GM10248 (cell line): ENCODE data around the gene NFE2L3.

Experiments used
- CTCF ChIA-PET: fragments of 300-600 bp; sonication (Branson Sonifier 250); formaldehyde crosslinking; extraction: SDS; loops from one replicate; lab custom pipeline; 2021; ENCODE audit warnings: antibody characterized with exemption; lab: Yijun Ruan, JAX
- POLR2A ChIA-PET: fragments of 350-650 bp; sonication (Branson Sonifier 250); formaldehyde crosslinking; extraction: SDS; loops from one replicate; lab custom pipeline; 2020; ENCODE audit warnings: antibody characterized with exemption; lab: Yijun Ruan, JAX
- DNase-seq: peaks from one replicate; pipeline ENCODE4 v3.0.0; 2012; ENCODE audit errors: extremely low spot score
- TF ChIP-seq, protein P1 (sequence below): IDR thresholded peaks from 2 replicates; pipeline ENCODE4 v1.5.1; 2012; ENCODE audit warnings: mild to moderate bottlenecking, low read depth; ENCODE audit errors: extremely low read depth, missing control alignments, control extremely low read depth

The NFE2L3 gene

DNA sequence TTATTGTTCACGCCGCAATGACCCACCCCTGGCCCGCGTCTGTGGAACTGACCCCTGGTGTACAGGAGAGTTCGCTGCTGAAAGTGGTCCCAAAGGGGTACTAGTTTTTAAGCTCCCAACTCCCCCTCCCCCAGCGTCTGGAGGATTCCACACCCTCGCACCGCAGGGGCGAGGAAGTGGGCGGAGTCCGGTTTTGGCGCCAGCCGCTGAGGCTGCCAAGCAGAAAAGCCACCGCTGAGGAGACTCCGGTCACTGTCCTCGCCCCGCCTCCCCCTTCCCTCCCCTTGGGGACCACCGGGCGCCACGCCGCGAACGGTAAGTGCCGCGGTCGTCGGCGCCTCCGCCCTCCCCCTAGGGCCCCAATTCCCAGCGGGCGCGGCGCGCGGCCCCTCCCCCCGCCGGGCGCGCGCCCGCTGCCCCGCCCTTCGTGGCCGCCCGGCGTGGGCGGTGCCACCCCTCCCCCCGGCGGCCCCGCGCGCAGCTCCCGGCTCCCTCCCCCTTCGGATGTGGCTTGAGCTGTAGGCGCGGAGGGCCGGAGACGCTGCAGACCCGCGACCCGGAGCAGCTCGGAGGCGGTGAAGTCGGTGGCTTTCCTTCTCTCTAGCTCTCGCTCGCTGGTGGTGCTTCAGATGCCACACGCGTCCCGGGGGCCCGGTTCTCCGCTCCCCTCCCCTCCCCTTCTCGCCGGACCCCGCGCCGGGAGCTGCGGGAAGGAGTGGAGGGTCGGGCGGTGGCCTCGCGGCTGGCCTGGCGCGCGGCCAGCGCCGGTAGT is 49.4 kb downstream of the NFE2L3 start, which contains the start of gene CBX3:
Gene CBX3 (plus strand): TSS at position 499 of the 772 bp plus-strand sequence. CDS start 1,254 bp downstream, outside the sequence.
- ChIA-PET CTCF (interaction anchor here (0.9 to 2.0 kb wide), 3 partner anchors 22 to 309 kb away, joined by 3 to 8 read pairs (median 3); no protein-coding TSS in a partner anchor), POLR2A (interaction anchor here (0.6 to 2.5 kb wide), 7 partner anchors 10 to 1077 kb away, joined by 3 to 9 read pairs (median 4); partner anchors contain the start of gene CYCS)
- TF ChIP-seq, protein P1, sequence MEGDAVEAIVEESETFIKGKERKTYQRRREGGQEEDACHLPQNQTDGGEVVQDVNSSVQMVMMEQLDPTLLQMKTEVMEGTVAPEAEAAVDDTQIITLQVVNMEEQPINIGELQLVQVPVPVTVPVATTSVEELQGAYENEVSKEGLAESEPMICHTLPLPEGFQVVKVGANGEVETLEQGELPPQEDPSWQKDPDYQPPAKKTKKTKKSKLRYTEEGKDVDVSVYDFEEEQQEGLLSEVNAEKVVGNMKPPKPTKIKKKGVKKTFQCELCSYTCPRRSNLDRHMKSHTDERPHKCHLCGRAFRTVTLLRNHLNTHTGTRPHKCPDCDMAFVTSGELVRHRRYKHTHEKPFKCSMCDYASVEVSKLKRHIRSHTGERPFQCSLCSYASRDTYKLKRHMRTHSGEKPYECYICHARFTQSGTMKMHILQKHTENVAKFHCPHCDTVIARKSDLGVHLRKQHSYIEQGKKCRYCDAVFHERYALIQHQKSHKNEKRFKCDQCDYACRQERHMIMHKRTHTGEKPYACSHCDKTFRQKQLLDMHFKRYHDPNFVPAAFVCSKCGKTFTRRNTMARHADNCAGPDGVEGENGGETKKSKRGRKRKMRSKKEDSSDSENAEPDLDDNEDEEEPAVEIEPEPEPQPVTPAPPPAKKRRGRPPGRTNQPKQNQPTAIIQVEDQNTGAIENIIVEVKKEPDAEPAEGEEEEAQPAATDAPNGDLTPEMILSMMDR = no peak
- peak; percentile 87 for DNase-seq

DNA sequence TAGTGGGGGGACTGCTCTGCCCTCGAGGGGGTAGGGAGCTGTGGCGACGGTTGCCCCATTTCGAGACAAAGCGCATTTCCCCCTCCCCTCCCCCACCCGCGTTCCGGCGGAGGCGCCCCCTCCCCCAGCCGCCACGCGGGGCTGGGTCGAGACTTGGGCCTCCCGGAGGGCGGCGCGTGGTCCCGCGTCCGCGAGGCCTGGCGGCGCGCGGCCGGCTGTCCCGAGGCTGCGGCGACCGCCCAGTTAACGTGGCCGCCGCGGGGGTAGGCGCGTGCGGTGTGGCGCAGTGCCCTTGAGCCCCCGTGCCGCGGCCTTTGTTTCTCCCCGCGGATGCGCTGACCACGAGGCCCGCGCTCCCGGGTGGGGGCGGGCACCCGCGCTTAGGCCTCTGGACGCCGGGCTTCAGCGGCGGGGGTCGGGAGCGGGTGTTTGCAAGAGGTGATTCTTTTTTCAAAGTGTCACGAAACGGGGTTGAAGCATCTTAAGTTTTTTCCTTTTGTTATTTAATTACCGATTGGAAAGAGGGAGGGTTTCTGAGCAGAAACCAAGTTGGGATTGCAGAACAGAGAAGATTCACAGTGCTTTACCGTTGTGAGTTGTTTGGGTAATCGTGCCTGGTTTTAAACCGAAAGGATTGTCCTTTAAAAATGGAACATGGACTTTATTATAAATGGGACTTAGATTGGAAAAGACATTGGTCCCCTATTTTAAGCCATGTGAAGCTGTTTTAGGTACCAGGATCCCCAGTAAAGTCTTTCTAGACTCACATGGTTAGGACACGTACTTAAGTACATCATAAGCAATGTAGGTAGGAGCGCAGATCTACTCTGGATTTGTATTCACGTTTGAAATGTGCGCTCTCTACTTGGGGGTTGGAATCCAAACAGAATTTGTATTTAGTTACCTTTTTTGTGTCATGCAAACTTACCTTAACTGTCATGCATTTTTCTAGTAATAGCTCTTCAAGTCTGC is 50.3 kb downstream of the NFE2L3 start:
- peak; percentile 49 for DNase-seq
- CTCF ChIA-PET = interaction anchor here (0.8 to 2.0 kb wide), 4 partner anchors 21 to 310 kb away, joined by 3 to 8 read pairs (median 3); no protein-coding TSS in a partner anchor

DNA sequence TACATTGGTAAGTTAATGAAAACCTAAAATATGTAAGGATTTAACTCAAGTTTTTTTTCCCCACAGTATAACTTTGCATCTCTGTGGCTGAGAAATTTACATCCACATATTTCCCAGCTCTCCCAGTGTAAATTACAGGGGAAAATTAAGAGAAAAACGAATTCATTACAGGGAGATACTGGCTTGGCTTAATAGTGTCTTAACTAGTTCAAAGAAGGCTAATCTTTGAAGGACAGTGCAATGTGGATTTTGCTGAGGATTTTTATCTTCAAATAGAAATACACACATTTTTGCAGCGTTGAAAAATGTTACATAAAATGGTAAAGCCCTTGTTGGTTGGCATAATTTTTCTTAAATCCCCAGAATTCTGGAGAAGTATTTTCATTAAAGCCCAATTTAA is 51.0 kb downstream of the NFE2L3 start:
- TF ChIP-seq, protein P1 = no peak
- CTCF ChIA-PET = interaction anchor here (0.8 to 2.0 kb wide), 2 partner anchors 92 to 310 kb away, joined by 3 to 8 read pairs; no protein-coding TSS in a partner anchor
- no peak for DNase-seq
- POLR2A ChIA-PET = no interaction called here

More for the DNA sequence above, 50.3 kb downstream of the NFE2L3 start:
- TF ChIP-seq, protein P1 = no peak
- POLR2A ChIA-PET = interaction anchor here (0.6 to 2.5 kb wide), 4 partner anchors 11 to 1078 kb away, joined by 4 to 9 read pairs (median 6); partner anchors contain the start of gene CYCS

DNA sequence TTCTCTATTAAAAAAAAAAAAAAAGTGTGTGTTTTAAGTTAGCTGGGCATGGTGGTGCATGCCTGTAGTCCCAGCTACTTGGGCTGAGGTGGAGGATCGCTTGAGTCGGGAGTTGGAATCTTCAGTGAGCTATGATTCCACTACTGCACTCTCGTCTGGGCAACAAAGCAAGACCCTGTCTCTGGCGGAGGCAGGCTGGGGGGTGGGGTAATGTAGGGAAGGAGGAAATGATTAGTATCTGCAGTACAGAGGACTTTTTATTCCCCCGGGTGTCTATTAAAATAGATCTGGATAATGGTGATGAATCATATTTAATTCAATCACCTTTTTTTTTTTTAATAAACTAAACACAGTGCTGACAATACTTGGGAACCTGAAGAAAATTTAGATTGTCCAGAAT is 56.0 kb downstream of the NFE2L3 start:
- TF ChIP-seq, protein P1 = no peak
- DNase-seq = no peak
- ChIA-PET POLR2A (no interaction called here), CTCF (interaction anchor here (1.2 to 2.3 kb wide), 2 partner anchors 157 to 161 kb away, joined by 3 to 8 read pairs; no protein-coding TSS in a partner anchor)

DNA sequence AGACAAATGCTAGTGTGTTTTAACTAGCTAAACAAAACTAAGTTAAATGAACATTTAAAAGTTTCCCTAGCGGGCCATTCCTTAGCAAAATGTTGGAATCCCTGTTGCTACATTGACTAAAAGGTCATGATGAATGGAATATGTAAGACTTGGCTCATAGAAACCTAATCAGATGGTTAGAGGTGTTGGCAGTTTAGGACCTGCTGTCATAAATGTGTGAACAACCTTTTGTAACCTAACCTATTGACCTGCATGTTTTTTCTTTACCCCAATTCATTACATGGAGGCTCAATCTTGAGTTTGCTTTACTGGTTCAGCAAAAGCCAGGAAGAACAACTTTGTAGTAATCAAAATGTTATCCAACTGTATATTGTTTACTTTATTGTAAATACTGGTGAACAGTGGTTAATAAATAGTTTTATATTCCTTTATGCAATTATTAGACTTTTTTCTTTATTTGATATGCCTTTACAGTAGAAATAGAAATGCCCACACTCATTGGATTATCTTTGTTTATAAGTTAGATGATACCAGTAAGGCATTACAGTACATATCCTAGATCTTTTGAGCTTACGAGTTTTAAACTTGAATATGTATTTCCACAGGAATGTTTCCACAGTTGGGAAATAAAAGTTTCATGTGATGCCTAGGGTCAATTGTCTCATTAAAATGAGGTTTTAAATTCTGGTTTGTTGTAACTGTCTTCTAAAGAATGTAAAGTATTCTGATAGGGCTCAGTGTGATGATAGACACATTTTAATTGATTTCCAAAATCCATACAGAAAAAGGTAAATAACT is 61.1 kb downstream of the NFE2L3 start:
- CTCF ChIA-PET = interaction anchor here (1.1 to 1.2 kb wide), 2 partner anchors 72 to 152 kb away, joined by 3 to 4 read pairs; no protein-coding TSS in a partner anchor
- POLR2A ChIA-PET = no interaction called here
- TF ChIP-seq, protein P1 = no peak
- no peak for DNase-seq
